HTR-8/SVneo (cell line): ENCODE results near the gene DCAF4.

Source experiments
- DNase-seq: peaks from one replicate; pipeline ENCODE4 v3.0.0; 2011; ENCODE audit warnings: low spot score, mixed read lengths; ENCODE audit not compliant: insufficient read length
- FAIRE-seq: peaks from 2 replicates; lab custom pipeline; 2011; peaks lifted over from hg19 to GRCh38; lab: Jason Lieb, UNC

DCAF4 gene

DNA sequence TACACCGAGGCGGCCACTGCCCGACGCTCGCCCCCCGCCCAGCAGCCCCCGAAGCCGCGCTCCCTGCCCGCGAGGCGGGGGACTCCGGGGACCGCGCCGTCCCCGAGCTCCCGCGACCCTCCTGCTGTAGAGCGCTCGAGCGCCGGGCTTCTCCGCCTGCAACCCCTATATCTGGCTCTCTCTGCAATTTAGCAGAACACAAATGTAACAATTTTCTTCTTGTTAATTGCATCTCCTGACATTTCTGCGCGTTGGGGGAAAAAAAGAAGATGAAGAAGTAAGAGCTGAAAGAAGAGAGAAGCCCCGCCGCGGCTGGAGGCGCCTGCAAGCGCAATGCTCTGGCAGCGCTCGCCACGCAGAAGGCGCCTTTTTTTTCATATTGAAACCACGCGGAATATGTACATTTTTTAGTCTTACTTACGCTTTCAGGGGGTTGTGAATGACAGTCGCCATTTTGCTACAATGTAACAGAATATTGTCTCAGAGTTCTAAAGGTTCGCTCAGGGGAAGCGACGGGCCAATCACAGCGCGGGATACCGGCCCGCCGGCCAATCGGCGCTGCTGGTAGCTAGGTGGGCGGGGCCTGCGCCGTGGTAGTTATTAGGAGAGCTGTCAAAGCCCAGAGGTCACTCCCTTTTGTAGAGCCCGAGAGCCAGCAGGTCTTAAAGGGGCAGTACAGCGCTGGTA, 32.5 kb upstream of the DCAF4 start, which contains the start of gene DPF3:
Gene DPF3, minus strand, starts transcription at position 466 of the 687 bp plus-strand sequence. Its CDS starts 13 bp downstream, at position 453.
- peak; percentile 97 for FAIRE-seq

DNA sequence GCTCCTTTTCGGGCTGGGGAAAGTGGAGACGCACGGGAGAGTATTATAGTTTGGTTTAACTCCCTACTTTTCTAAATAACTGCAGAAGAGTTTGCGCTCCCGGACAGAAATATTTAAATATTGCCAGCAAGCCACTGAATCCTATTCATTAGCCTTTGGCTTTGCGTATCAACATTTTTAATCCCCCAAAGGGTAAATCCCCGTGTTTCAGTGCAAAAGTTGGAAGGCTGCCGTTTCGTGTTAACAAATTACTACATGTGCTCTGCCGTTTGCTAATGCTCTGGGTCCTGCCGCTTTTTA, 32.0 kb upstream of the DCAF4 start:
- DNase-seq (no peak), FAIRE-seq (no peak)

More for the DNA sequence above, 32.5 kb upstream of the DCAF4 start, which contains the start of gene DPF3:
- DNase-seq = peak; percentile 100

DNA sequence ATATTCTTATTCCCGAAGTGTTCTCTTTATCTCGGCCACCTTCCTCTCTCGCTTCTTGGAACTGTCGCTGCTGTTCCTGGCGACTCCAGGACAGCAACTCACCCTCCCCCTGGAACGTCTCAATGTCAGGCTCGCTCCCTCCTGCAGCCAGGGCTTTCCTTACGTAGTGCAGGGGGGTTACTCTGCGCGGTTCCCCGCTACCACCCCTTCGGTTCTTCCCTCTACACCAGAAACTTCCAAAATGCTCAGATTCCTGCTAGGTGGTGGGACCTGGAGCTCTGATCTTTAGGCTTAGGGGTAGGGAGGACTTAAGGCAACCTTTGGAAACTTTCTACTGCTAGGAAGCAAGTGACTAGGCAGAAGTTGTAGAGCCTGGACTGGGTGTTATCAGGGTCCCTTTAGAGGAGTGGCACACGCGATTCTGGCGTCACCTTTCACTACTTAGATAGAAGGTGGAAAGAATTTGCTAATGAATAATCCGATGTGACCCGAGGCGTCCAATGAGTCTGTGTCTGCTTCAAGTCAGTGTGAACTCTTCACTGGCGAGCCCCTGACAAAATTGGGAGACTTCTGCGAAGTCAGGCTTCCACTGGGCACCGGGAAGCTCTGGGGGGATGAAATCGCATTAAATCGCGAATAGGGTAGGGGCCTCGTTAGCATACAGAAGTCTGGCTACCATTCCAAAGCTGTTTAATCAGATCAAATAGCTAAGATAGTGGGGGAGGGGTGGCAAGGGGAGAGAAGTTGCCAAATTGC, 31.5 kb upstream of the DCAF4 start:
- FAIRE-seq (peak; percentile 86), DNase-seq (peak; percentile 51)

DNA sequence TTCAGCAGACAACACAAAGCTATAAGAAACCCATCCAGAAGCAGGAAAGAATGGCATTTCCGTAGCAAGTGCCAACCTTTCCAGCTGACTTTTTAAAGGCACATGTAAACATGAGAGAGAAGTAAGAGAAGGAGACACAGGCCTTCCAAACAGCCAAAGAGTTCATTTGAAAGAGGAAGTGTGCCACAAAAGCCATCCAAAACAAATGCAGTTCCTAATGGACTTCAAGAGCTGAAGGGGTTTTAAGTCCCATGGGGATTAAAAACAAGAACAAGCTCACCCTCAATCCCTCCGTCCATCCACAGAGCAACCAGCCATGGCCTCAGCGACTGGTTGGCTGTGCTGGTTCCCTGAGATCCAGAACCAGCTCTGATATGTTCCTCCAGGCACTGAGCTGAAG, 27.8 kb upstream of the DCAF4 start:
- FAIRE-seq = no peak
- DNase-seq = no peak

DNA sequence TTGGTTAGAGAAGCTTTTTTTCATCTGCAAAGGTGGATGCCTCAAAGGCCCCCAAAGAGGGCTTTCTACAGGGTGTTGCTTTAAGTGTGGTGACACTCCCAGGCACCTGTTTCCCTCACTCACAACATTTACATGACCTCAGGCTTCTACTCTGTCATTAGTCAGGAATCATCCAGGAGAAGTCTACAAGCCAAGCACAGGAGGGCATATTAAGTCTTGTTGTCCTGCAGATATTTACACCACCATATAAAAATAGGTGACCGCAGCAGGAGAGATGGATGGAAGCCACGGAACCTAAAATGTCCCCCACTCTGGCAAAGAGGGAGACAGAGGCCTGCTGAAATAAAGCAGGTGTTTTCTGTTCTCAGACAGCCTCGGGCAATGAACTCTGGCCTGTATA, 24.9 kb upstream of the DCAF4 start:
- DNase-seq = no peak
- no peak for FAIRE-seq

DNA sequence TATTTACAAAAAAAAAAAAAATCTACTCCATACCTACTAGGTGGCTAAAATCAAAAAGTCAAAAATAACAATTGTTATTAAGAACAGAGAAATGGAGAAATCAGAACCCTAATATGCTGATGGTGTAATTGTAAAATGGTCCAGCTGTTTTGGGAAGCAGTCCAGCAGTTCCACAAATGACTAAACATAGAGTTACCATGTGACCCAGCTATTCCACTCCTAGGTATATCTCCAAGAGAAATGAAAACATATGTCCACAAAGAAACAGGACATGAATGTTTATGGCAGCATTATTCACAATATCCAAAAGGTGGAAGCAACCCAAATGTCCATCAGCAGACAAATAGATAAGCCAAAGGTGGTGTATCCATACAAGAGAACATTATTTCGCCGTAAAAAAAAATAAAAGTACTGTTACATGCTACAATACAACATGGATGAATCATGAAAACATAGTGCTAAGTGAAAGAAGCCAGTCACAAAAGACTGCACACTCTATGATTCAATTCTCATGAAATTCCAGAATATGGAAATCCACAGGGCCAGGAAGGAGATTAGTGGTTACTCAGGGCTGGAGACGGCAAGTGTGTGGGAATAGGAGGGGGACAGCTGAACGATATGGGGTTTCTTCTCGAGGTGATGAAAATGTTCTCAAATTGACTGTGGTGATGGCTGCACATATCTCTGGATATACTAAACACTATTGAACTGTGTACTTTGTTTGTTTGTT, 23.3 kb upstream of the DCAF4 start:
- FAIRE-seq (no peak), DNase-seq (no peak)

DNA sequence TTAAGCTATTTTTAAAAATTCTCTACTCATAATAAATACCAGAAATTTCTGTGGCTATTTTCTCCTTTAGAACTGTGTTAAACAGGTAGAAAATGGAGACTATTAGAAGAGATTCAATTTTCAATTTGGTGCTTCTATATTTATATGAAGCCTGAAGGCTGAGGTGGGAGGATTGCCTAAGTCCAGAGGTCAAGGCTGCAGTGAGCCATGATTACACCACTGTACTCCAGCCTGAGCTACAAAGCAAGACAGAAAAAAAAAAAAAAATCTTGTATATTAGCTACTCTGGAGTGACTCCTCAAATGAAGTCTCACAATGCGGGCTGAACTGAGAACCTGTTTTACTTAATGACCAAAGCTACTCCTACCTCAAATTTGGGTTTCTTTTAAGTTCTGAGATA, 22.5 kb upstream of the DCAF4 start:
- no peak for FAIRE-seq
- DNase-seq = no peak

DNA sequence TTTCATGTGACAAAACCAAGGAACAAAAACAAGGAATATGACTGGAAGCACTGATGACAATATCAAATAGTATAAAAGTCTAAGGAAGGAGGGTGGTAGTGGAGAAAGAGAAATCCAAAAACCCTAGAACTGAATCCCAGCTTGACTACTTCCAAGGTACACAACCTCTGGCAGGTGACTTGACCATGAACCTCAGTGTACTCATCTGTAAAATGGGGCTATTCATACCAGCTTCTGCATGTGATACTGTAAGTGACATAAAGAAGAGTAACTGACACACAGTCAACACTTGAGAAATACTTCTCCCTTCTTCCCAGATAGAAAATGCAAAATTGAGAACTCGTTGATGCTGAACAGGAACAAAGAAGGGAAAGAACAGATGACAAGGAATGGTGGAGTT, 22.0 kb upstream of the DCAF4 start:
- DNase-seq (no peak), FAIRE-seq (peak; percentile 55)

DNA sequence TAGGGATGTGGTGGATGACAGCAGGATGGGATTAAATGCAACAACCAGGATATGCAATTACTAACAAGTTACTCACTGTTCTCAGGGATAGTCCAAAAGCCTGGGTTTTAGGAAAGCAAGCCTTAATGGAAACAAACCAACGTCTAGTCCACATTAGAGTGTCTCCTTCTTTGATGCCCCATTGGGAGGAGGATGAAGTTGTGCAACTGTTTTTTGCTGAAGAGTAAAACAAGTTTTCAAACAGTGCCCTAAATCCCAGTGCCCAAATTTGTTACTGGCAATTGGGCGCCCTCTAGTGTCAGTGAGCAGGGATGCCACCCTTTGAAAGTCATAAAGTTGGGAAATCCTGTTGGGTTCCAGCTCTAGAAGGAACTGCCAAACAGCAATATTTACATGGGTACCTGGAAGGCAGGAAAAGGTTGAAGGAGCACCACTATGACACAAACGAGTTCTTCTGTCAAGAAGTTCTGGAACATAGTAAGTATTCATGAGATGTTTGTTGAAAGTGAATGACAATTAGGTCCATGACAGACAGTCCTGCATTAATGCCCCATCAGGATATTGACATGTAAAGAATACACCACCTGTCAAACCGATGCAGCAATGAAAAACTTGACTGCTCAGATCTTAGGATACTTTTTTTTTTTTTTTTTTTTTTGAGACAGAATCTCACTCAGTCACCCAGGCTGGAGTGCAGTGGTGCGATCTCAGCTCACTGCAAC, 21.3 kb upstream of the DCAF4 start:
- FAIRE-seq = peak; percentile 71
- peak; percentile 83 for DNase-seq

DNA sequence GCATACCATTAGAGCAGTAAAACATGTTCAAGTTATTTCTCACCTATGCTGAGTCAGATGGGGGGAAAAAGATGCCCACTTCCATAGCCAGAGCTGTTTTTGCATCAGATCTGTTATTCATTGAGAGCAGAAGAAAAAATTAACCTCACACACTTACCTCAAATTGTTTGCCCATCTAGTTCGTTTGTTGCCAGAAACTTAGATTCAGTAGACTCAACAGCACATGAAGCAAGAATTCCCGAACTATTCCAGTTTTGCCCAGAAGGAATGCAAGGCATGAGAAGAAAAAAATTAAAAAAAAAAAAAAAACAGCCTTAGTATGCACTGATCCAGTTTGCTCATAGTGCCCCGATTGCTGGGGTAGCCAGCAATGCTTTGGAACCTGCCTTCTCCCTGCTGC, 19.9 kb upstream of the DCAF4 start:
- no peak for FAIRE-seq
- DNase-seq = no peak

DNA sequence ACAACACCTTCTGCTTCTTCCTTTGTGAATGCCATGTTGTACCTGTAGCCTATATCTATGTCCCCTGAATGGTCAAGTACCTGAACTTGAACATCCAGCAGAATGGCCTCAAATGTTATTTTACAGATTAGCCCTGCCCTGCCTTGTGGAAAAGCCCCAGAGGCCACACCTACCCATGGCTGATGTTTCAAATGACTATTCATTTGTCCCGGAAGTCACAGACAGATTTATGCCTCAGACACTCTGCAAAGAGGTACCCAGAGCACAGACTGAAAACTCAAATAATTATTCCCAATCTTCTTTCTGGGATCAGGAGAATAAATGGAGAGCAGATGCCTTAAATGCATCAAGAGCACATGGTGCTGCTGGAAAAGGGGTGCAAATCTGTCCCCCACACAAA, 19.4 kb upstream of the DCAF4 start:
- FAIRE-seq = peak; percentile 54
- DNase-seq = no peak

DNA sequence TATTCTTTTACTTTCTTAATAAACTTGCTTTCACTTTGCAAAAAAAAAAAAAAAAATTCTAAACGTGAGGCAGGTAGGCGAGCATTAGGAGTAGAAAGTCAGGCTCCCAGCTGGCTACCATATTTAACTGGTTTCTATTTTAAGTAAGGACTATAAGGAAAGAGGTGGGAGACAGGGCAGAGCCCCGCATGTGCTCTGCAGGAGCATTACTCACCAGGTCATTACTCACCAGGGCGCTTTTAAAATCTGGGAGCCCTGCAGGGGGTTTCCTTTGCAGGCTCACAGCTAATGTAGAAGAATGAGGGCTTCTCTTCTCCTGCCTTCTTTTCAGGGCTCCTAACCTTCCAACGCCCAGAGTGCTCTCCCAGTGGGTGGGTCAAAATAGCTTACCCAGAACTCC, 18.4 kb upstream of the DCAF4 start:
- FAIRE-seq (no peak), DNase-seq (peak; percentile 72)

DNA sequence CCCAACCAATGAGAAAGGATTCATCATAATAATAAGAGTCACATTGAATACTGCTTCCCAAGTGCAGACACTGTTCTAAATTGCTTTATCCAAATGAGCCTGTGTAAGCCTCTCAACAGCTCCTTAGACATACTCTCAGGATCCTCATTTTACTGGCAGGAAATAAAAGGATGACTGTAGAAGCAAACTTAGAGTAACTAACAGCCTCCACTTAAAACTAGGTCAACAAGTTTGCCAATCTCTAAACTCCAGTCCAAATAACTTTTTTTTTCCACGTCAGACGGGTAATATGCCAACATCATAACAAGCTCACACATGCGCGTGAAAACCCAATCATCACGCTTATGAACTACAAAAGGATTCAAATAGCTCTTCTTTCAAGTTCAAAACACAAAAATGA, 17.1 kb upstream of the DCAF4 start:
- DNase-seq = no peak

DNA sequence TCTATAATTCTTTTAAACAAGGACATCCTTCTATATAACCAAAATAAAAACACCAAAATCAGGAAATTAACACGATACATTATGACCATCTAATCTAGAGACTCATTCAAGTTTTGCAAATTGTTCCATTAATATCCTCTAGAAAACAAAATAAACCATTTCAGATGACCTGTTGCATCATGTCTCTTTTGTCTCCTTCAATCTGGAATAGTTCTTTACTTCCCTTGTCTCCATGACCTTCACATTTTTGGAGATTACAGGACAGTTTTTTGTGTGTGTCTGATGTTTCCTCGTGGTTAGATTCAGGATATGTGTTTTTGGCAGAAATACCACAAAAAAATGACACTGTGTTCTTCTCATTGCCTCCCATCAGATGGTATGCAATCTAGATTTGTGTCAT, 12.5 kb upstream of the DCAF4 start:
- peak; percentile 75 for FAIRE-seq
- no peak for DNase-seq

More for the DNA sequence above, 17.1 kb upstream of the DCAF4 start:
- no peak for FAIRE-seq

DNA sequence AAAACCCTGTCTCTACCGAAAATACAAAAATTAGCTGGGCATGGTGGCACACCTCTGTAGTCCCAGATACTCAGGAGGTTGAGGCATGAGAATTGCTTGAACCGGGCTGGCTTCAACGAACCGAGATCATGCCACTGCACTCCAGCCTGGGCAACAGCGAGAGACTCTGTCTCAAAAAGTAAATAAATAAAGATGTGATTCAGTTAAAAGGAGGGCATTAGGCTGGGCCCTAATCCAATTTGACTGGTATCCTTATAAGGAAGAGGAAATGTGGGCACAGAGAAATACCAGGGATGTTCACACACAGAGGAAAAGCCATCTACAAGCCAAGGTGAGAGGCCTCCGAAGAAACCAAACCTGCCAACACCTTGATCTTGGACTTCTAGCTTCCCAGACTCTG, 10.1 kb upstream of the DCAF4 start:
- DNase-seq = no peak
- FAIRE-seq = peak; percentile 16

DNA sequence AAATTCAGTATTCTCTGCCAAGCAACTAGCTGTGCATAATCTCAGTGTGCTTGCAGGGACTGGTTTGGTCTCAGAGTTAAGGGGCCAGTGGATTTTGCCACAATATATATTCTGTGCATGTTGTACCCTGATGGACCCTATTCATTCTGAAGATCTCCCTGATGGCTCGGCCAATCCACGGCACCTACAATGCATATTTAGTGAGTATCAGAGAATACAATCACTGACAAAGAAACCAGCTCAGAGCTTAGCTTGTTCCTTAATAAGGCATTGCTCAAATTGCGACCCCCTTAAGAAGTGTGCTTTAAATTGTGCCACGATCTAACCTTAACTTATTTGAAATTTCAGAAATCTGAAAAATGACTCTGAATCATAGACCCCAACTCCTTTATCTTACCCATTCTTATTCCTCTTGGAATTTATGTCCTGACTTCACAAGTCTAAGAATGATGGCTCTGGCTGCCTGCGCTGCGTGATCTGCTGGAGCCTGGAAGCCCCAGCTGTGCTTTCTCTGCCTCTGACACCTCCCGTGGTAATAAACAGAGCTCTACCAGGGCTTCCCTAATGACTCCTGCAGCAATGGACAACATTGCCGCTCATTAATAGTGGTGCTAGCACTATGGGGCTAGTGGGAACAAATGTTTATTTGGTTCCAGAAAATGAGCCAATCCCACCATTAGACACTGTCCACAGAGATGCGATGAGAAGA, 9.0 kb upstream of the DCAF4 start:
- no peak for DNase-seq
- FAIRE-seq = no peak

DNA sequence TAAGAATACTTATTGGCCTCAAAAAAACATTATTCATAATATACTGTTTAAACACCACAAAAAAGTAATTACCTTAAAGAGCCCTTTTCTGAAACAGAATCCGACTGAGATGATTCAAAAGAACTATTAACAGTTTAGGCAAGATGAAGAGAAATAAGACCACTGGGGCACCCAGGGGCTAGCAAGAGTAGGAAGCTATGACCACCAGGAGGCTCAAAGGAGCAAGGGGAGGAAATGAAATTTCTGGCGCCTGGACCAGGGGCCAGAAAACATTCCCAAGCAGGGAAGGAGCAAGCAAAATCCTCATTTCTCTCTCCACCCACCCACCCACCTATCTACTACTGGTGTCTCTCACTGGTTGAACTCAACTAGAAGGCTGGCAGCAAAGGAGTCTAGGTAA, 6.3 kb upstream of the DCAF4 start:
- FAIRE-seq = no peak
- no peak for DNase-seq

DNA sequence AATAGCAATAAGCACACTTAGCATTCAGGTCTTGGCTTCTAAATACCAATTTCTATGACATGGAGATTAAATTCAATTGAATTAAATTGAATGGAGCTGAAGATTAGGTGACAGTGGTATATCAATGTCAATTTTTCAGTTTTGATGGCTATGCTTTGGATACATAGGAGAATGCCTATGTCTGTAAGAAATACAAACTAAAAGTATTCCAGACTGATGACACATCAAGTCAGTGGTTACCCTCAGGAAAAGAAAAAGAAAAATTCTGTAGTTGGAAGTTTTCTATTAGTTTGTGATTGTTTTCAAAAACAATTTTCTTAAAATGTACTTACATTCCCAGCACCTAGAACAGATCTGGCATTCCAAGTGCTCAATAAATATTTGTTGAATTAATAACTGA, 4.9 kb upstream of the DCAF4 start:
- FAIRE-seq = no peak
- no peak for DNase-seq

DNA sequence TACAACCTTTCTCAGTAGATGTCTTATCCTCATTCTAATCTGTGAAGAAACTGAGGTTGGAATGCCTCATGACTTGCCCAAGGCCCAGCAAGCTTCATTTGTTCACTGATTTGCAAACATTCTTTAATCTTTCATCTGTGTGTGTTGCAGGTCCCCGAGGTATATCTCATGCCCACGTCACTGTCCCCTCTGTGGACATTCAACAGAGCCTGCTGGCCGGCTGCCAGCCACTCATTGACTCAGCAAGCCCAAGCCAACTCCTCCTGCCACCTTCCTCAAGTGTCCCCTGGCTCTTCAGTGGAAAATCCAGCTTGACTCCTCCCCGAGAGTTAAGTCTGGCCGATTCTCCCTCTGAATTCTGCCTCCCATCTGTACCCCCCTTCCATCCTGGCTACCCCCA, 1.9 kb upstream of the DCAF4 start:
- no peak for FAIRE-seq

DNA sequence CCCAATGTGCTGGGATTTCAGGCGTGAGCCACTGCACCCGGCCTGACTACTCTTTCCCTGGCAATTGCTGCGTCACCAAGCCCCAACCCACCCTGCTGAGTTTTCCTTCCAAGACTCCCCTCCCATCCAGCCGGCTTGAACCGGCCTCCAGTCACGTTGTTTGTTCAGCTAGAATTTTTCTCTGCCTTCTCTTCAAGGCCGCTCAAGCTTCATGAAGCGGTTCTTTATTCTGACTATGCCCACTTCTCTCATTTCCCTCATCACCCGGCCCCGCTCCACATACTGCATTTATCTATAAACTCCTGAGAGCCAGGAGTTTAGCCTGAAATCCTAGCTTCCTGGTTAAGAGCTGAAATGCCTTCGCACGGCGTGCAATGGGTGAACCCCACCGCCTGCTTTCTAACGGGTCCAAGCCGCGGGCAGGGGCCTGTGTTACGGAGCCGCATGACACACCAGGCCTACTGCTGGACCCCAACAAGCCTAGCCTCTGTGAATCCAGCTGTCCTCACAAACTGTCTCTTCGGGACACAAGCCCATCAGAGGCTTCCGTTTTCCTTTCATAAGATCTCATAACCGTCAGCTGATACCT, 999 bp upstream of the DCAF4 start:
- FAIRE-seq = peak; percentile 85
- no peak for DNase-seq

More for the DNA sequence above, 1.9 kb upstream of the DCAF4 start:
- DNase-seq = no peak
